ENCODE data around the gene DEXI.

DEXI gene

GRCh38 chr16:10880594-10881452 is 61.4 kb downstream of the DEXI start:
- Histone ChIP-seq H3K9me3 (replicated peaks in 1 of 11) (no peaks in the 10 kb centered on the region), H4K20me1 (peaks cover 7 to 45% (median 25%) of the 10 kb centered on the region in 11 experiments; a peak in 13 of 22 replicates), H3K36me3 (peaks cover 19 to 47% (median 28%) of the 10 kb centered on the region in 11 experiments; a peak in 21 of 22 replicates), H3K4me3 (peak overlapping the region; percentile 67 to 94 (median 90)), H3K27me3 (no peaks in the 10 kb centered on the region), H3K4me1 (peaks cover 69 to 93% (median 78%) of the 10 kb centered on the region in 10 experiments), H3K9ac (peak overlapping the region; percentile 71 to 90 (median 86)), H3K27ac (peak overlapping the region in 10 of 11 experiments; percentile 58 to 88 (median 81); a peak in 20 of 22 replicates), H3K4me2 (peak overlapping the region; percentile 92 to 98 (median 96))
- peak in 3 of 11 experiments; percentile 30 to 56 (median 52); a peak in 3 of 22 replicates for TF ChIP-seq Cebpa-rat (IDR thresholded peaks at IDR 0.05)

GRCh38 chr16:10879681-10880589 is 62.3 kb downstream of the DEXI start:
- no peak for TF ChIP-seq Cebpa-rat (IDR thresholded peaks at IDR 0.05)
- peaks cover 3 to 38% (median 22%) of the 10 kb centered on the region in 11 experiments; a peak in 13 of 22 replicates for H4K20me1 ChIP-seq
- peak overlapping the region; percentile 67 to 94 (median 90) for H3K4me3 ChIP-seq
- H3K4me1 ChIP-seq: peaks cover 69 to 93% (median 78%) of the 10 kb centered on the region in 10 experiments
- peak overlapping the region; percentile 92 to 98 (median 96) for H3K4me2 ChIP-seq
- H3K27me3 ChIP-seq: no peaks in the 10 kb centered on the region
- H3K27ac ChIP-seq: peak overlapping the region; percentile 3 to 88 (median 81); a peak in 21 of 22 replicates
- no peaks in the 10 kb centered on the region for H3K9me3 ChIP-seq (replicated peaks in 1 of 11)
- peak overlapping the region; percentile 71 to 90 (median 86) for H3K9ac ChIP-seq
- peaks cover 19 to 43% (median 28%) of the 10 kb centered on the region in 11 experiments; a peak in 21 of 22 replicates for H3K36me3 ChIP-seq

Measured in BLaER1 treated with 17β-estradiol and CSF1 and Interleukin-3, amounts not matched to agents 10 nM and 100 nM (cell line).